Suprapubic skin (tissue), 4 donors: ENCODE measurements around the gene HOXB9. TPM values are rescaled to one million over a fixed set of nuclear protein-coding genes. Genes with fewer than 3 reads are reported as not detected.

ENCODE experiments used
- DNase-seq, 2 donors: peaks; one replicate each; pipeline ENCODE4 v3.0.0-alpha.2; 2019; ENCODE audit warnings: low spot score in 2 of 2
- H3K27ac ChIP-seq: fragments of 200-600 bp; sonication (generic); one replicate; pipeline ENCODE4 v1.5.1; 2019
- H3K27me3 ChIP-seq: fragments of 200-600 bp; sonication (generic); one replicate; pipeline ENCODE4 v1.5.1; 2019
- H3K36me3 ChIP-seq: fragments of 200-600 bp; sonication (generic); one replicate; pipeline ENCODE4 v1.5.1; 2019
- H3K4me1 ChIP-seq: fragments of 200-600 bp; sonication (generic); one replicate; pipeline ENCODE4 v1.5.1; 2019
- H3K4me3 ChIP-seq: fragments of 200-600 bp; sonication (generic); one replicate; pipeline ENCODE4 v1.5.1; 2019; ENCODE audit warnings: mild to moderate bottlenecking
- H3K9me3 ChIP-seq: fragments of 200-600 bp; sonication (generic); one replicate; pipeline ENCODE4 v1.5.1; 2019
- CTCF ChIP-seq, 2 donors: fragments of 200-600 bp in 1 of 2; fragments of 450-650 bp in 1 of 2; sonication (generic) in 1 of 2; IDR thresholded peaks; one replicate each; pipeline ENCODE4 v1.5.1; 2016 to 2019; ENCODE audit warnings: antibody characterized with exemption in 2 of 2, mild to moderate bottlenecking in 1 of 2, moderate library complexity in 1 of 2
- EP300 ChIP-seq: sonication (generic); formaldehyde crosslinking; IDR thresholded peaks from one replicate; pipeline ENCODE4 v1.6.1; 2017; ENCODE audit warnings: antibody characterized with exemption
- POLR2A ChIP-seq, 2 donors: fragments of 450-650 bp; IDR thresholded peaks; one replicate each; pipeline ENCODE4 v1.6.1; 2017; ENCODE audit warnings: antibody characterized with exemption in 2 of 2, mild to moderate bottlenecking in 2 of 2, moderate library complexity in 2 of 2
- POLR2AphosphoS5 ChIP-seq, 3 donors: sonication (generic); formaldehyde crosslinking; IDR thresholded peaks; one replicate each; pipeline ENCODE4 v1.6.1; 2017; ENCODE audit warnings: antibody characterized with exemption in 3 of 3
- WGBS: methylation state at CpG from one replicate; pipeline ENCODE4 v1.1.5; 2018; 5-methylcytosine and 5-hydroxymethylcytosine counted together
- total RNA-seq, 4 donors: library from RNA; depleted of rRNA; stranded (reverse); fragments of >200 nt; gene quantifications; one replicate each; pipeline ENCODE4 v1.1.0, GENCODE V29; 2016

HOXB9 gene
- total RNA-seq, result under 1 TPM in 2 of 4 donors, not detected in 2; 0.23 to 0.42 TPM

DNA sequence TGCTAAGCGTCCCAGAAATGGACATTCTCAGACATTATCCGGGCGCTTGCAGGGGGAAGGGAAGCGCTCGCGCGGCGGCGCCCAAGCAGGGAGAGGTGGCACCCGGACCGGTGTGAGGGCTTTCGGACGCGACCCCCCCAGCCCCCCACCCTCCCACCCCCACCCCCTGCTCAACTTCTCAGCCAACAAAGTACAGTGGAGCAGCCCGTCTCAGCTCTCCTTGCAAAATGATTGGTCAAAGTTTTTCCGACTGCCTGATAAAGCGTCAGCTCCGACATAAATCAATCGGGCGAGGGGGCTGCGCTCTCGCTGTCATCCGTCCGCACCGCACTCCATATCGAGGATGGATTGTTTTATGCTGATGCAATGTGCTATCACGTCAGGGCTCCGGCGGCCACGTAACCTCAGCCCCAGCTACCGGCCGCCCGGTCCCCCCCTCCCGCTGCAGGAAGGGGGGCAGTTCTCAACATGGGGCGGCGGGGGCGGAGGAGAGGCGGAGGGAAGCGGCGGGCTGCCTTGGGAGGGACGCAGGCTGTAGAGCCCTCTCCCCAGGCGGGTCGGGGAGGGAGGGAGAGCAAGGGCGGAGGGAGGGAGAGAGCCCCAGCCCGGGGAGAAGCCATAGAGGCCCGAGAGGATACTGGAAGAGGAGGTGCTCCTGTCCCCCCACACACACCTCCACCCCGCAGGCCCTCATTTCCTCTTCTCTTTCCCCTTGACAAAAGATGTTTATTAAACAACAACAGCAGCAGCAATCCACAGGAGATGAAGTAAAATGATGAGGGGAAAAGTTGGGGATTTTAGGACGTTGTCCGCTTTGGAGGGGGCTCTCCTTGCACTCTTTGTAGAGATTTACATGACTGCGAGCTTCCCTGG lies at the start of gene HOXB9:
Gene HOXB9 (minus strand): TSS at position 114 of the 873 bp plus-strand sequence. CDS start 89 bp downstream, at position 25.
- Histone ChIP-seq H3K9me3 (no peaks in the 10 kb centered on the region), H3K27ac (no peak within 1 kb of the TSS), H3K27me3 (peaks cover 100% of the 10 kb centered on the region), H3K4me3 (peak within 1 kb of the TSS; percentile 53), H3K36me3 (no peaks in the 10 kb centered on the region), H3K4me1 (peaks cover 25% of the 10 kb centered on the region)
- DNase-seq, result no peak
- 6% methylated on average over 18 of the region's 50 CpGs for WGBS
- TF ChIP-seq CTCF (IDR thresholded peaks at IDR 0.05) (no peak), POLR2AphosphoS5 (IDR thresholded peaks at IDR 0.05) (no peak), EP300 (no peak), POLR2A (IDR thresholded peaks at IDR 0.05) (no peak)

DNA sequence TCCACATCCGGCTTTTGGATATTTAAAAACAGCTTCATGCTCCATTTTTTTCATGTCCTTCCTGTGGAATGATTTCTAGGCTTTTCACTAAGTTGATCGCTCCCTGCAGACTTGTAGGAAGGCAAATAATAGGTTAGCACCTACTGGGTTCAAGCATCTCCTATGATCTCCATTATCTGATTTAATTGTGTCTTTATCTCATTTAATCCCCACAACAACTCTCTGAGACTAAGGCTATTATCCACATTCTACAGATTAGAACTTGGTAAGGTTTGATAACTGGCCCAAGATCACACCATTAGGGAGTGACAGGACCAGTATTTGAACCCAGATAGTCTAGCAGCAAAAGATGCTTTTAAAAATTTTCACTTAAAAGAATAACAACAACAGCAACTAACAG lies 46.2 kb upstream of the HOXB9 start:
- Histone ChIP-seq H3K4me3 (no peak overlapping the region), H3K27ac (no peak overlapping the region), H3K4me1 (peaks cover 3% of the 10 kb centered on the region), H3K27me3 (peaks cover 54% of the 10 kb centered on the region), H3K9me3 (no peaks in the 10 kb centered on the region), H3K36me3 (no peaks in the 10 kb centered on the region)
- DNase-seq, result no peak
- TF ChIP-seq CTCF (IDR thresholded peaks at IDR 0.05) (no peak), EP300 (no peak), POLR2AphosphoS5 (IDR thresholded peaks at IDR 0.05) (no peak), POLR2A (IDR thresholded peaks at IDR 0.05) (no peak)
- WGBS, result 63% methylated on average over 2 of the region's 2 CpGs

DNA sequence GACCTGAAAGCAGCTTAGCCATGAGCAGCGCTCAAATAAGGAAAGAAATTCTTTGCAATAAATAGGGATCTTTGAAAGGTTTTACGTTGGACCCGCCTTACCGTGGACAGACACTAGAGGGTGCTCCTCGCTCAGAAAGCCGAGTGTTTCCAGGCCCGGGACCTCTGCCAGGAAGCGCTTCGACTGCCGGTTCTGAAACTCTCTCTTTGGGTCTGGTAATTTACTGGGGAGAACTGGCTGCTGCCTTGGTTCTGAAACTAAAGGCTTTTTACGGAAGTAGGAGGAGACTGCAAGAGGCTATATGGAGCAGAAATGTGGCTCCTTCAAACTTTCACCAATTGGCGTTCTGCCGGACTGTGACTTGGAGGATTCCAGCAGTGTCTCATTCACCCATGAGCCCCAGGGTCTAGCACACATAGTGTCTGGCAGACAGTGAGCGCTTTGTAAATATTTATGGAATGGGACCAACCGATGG lies 45.6 kb upstream of the HOXB9 start:
- Histone ChIP-seq H3K9me3 (no peaks in the 10 kb centered on the region), H3K4me3 (peak overlapping the region; percentile 16), H3K36me3 (no peaks in the 10 kb centered on the region), H3K27me3 (peaks cover 53% of the 10 kb centered on the region), H3K4me1 (peaks cover 3% of the 10 kb centered on the region), H3K27ac (no peak overlapping the region)
- DNase-seq, result peak; percentile 84 to 90
- WGBS, result 0% methylated on average over 9 of the region's 15 CpGs
- TF ChIP-seq CTCF (IDR thresholded peaks at IDR 0.05) (peak; percentile 84 to 88), POLR2A (IDR thresholded peaks at IDR 0.05) (no peak)

DNA sequence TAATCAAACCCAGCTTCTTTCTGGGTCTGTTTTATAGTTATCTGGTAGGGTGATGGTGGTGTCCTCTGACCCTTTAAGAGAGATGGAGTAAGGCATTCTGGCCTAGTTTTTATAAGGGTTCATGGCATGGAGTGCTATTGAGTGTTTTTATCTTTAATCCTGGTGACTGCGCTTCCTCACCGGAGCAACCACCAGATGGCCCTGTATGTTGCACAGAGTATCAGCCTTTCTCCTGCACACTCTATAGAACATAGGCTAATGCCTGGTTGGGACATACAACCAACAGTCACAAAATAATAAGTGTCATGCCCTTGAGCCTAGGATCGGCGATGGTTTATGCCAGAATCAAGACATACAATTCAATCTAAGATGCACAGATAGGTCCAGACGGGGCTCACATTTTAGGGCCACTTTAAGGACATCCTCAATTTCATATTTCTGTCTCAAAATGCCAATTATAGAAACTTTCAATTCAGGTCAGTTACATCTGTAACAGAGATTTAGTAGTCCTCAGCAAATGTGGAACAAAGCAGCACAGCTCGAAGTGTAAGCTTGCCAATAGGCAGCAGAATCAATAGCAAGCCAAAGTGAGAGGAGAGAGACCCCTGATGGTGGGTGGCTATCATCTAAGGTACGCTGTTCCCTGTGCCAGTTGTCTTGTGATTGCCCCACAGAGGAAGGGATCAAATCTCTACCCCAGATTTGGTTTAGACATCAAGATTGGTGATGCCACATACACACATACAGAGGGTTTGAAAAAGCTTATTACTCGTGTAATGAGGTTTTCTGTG lies 37.2 kb upstream of the HOXB9 start:
- Histone ChIP-seq H3K4me3 (no peak overlapping the region), H3K4me1 (no peaks in the 10 kb centered on the region), H3K27ac (no peak overlapping the region), H3K36me3 (no peaks in the 10 kb centered on the region), H3K27me3 (peaks cover 47% of the 10 kb centered on the region), H3K9me3 (no peaks in the 10 kb centered on the region)
- no peak for TF ChIP-seq CTCF (IDR thresholded peaks at IDR 0.05)
- no peak for TF ChIP-seq EP300
- 83% methylated on average over 8 of the region's 8 CpGs for WGBS
- DNase-seq, result no peak

DNA sequence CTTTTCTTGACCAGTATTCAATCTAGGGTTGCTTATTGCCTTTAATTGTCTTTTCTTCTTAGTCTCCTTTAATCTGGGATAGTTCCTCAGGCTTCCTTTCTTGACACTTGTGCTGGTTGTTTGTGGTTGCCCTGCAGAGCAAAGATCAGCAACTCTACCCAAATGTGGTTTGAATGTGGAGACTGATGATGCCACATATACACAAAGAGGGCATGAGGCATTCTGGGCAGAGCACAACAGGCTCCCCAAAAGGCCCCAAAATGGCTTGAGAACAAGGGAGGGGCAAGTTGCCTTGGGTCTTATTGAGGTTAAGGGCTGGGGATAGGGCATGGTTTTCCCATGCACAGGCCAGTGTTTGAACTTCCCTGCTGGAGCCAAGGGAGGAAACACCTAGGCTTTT lies 29.8 kb upstream of the HOXB9 start:
- no peak for TF ChIP-seq EP300
- no peak for TF ChIP-seq POLR2AphosphoS5 (IDR thresholded peaks at IDR 0.05)
- TF ChIP-seq POLR2A (IDR thresholded peaks at IDR 0.05), result no peak
- Histone ChIP-seq H3K4me3 (no peak overlapping the region), H3K27me3 (peaks cover 22% of the 10 kb centered on the region), H3K27ac (no peak overlapping the region), H3K36me3 (no peaks in the 10 kb centered on the region), H3K9me3 (no peaks in the 10 kb centered on the region), H3K4me1 (no peaks in the 10 kb centered on the region)
- DNase-seq, result no peak
